ENCODE data around the gene EXOSC5. TPM values are rescaled to one million over a fixed set of nuclear protein-coding genes. Genes with fewer than 3 reads are reported as not detected.

EXOSC5 gene
- total RNA-seq, 1 donor from 2014 or later = 30.3 TPM

GRCh38 chr19:41427647-41428480, 30.7 kb upstream of the EXOSC5 start:
- intact Hi-C loops (cut with DNase I) = loop anchor here (1.0 to 5.0 kb wide), 3 partner anchors 11 to 106 kb away; partner anchors contain the start of genes BCKDHA, DMAC2 and EXOSC5
- DNase-seq (ENCODE audit: low spot score in 2 of 2) = no peak
- TF ChIP-seq CTCF (IDR thresholded peaks at IDR 0.05) = no peak
- Histone ChIP-seq H3K9me3 (no peaks in the 10 kb centered on the region), H3K27me3 (no peaks in the 10 kb centered on the region), H3K4me1 (peaks cover 9 to 21% of the 10 kb centered on the region in 2 donors), H3K4me3 (peak overlapping the region; percentile 48 to 80), H3K36me3 (peaks cover 31 to 47% of the 10 kb centered on the region in 2 donors), H3K27ac (peak overlapping the region; percentile 79 to 89)

- DNase-seq (ENCODE audit: low spot score in 2 of 2) = peak; percentile 36 to 91
- intact Hi-C loops (cut with DNase I) = loop anchor here (1.0 to 5.0 kb wide), 3 partner anchors 12 to 105 kb away; partner anchors contain the start of genes BCKDHA, DMAC2 and EXOSC5
- peaks cover 29 to 48% of the 10 kb centered on the region in 2 donors for H3K36me3 ChIP-seq
- no peaks in the 10 kb centered on the region for H3K9me3 ChIP-seq
- H3K27ac ChIP-seq = peak within 1 kb of the TSS; percentile 79 to 89
- H3K4me3 ChIP-seq = peak within 1 kb of the TSS; percentile 48 to 80
- TF ChIP-seq CTCF (IDR thresholded peaks at IDR 0.05) = no peak
- H3K27me3 ChIP-seq = no peaks in the 10 kb centered on the region
- peaks cover 9 to 21% of the 10 kb centered on the region in 2 donors for H3K4me1 ChIP-seq
Measured at GRCh38 chr19:41426952-41427646, 29.9 kb upstream of the EXOSC5 start, which contains the start of gene B3GNT8. Gene B3GNT8 (minus strand): TSS chr19:41427374. CDS start chr19:41426778, 596 bp downstream.

- H3K4me3 ChIP-seq = peak overlapping the region; percentile 48 to 80
- peaks cover 25 to 43% of the 10 kb centered on the region in 2 donors for H3K36me3 ChIP-seq
- peaks cover 9 to 21% of the 10 kb centered on the region in 2 donors for H3K4me1 ChIP-seq
- DNase-seq (ENCODE audit: low spot score in 2 of 2) = no peak
- H3K27ac ChIP-seq = peak overlapping the region; percentile 79 to 89
- H3K9me3 ChIP-seq = no peaks in the 10 kb centered on the region
- intact Hi-C loops (cut with DNase I) = loop anchor here (5.0 kb wide), 1 partner anchor 104 kb away; no protein-coding TSS in a partner anchor
- no peaks in the 10 kb centered on the region for H3K27me3 ChIP-seq
- TF ChIP-seq CTCF (IDR thresholded peaks at IDR 0.05) = no peak
Measured at GRCh38 chr19:41426116-41426841, 29.1 kb upstream of the EXOSC5 start.

- Histone ChIP-seq H3K36me3 (peaks cover 33 to 45% of the 10 kb centered on the region in 2 donors), H3K9me3 (no peaks in the 10 kb centered on the region), H3K4me3 (no peak overlapping the region), H3K4me1 (peaks cover 9 to 21% of the 10 kb centered on the region in 2 donors), H3K27ac (no peak overlapping the region), H3K27me3 (no peaks in the 10 kb centered on the region)
- TF ChIP-seq CTCF (IDR thresholded peaks at IDR 0.05) = no peak
- DNase-seq (ENCODE audit: low spot score in 2 of 2) = no peak
- intact Hi-C loops (cut with DNase I) = loop anchor here (5.0 kb wide), 1 partner anchor 103 kb away; no protein-coding TSS in a partner anchor
Measured at GRCh38 chr19:41425174-41426115, 28.3 kb upstream of the EXOSC5 start.

Measured in ascending aorta (tissue), 2 donors.